ENCODE data around the gene CRTC1.

CRTC1 gene

DNA sequence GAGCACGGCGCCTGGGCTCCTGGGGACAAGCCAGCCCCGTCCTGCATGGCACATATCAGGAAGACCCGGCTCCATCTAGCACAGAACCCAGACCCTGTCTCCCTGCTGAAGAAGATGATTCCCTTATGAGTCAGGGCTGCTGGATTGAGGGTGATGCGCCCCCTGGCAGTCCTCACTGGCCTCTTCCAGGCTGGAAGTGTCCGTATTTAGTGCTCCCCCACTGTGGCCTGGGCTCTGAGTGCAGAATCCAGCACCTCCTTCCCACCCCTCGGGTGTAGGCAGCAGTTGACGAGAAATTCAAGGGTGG lies 92.8 kb downstream of the CRTC1 start:
- no peak for TF ChIP-seq ZFX (IDR thresholded peaks at IDR 0.05; ENCODE audit: borderline replicate concordance)
- TF ChIP-seq, protein P1, sequence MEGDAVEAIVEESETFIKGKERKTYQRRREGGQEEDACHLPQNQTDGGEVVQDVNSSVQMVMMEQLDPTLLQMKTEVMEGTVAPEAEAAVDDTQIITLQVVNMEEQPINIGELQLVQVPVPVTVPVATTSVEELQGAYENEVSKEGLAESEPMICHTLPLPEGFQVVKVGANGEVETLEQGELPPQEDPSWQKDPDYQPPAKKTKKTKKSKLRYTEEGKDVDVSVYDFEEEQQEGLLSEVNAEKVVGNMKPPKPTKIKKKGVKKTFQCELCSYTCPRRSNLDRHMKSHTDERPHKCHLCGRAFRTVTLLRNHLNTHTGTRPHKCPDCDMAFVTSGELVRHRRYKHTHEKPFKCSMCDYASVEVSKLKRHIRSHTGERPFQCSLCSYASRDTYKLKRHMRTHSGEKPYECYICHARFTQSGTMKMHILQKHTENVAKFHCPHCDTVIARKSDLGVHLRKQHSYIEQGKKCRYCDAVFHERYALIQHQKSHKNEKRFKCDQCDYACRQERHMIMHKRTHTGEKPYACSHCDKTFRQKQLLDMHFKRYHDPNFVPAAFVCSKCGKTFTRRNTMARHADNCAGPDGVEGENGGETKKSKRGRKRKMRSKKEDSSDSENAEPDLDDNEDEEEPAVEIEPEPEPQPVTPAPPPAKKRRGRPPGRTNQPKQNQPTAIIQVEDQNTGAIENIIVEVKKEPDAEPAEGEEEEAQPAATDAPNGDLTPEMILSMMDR (IDR thresholded peaks at IDR 0.05) = no peak
- H3K27ac ChIP-seq = no peak overlapping the region

DNA sequence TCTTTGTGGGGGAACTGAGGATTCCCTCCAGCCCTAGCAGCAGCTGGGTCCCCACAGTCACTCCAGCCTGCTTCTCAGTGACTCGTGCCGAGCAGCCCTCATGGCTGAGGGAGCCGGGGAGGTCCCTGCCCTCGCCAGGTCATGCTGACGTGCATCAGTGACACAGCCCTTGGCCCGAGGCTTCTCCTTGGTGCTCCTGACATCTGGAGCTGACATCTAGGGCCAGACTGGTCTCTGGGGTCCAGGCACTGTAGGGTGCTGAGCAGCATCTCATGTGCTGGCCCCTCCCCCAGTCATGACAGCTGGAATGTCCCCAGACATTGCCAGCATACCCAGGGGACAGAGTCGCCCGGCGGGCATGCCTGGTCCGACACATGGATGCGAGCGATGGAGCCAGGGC lies 93.3 kb downstream of the CRTC1 start:
- TF ChIP-seq, protein P1 (IDR thresholded peaks at IDR 0.05) = no peak
- TF ChIP-seq ZFX (IDR thresholded peaks at IDR 0.05; ENCODE audit: borderline replicate concordance) = no peak
- no peak overlapping the region for H3K27ac ChIP-seq

- TF ChIP-seq, protein P1 (IDR thresholded peaks at IDR 0.05) = no peak
- no peak for TF ChIP-seq ZFX (IDR thresholded peaks at IDR 0.05; ENCODE audit: borderline replicate concordance)
- no peak overlapping the region for H3K27ac ChIP-seq
Measured at GRCh38 chr19:18777301-18778075, 94.0 kb downstream of the CRTC1 start.

DNA sequence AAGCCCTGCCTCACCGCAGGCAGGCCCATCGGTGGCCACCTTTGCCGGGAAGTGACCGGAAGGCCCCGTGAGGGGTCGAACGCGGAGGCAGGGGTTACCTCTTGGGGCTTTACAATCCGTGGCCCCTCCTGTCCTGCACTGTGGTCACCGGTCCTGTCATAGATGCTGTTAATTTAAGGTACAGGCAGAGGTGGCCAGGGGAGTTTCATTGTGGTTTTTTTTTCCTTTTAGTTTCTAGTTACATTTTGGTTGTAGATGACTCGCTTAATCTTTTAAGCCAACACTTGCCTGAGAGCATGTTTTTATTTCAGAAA lies 94.6 kb downstream of the CRTC1 start:
- TF ChIP-seq, protein P1 (IDR thresholded peaks at IDR 0.05) = no peak
- no peak for TF ChIP-seq ZFX (IDR thresholded peaks at IDR 0.05; ENCODE audit: borderline replicate concordance)
- no peak overlapping the region for H3K27ac ChIP-seq

DNA sequence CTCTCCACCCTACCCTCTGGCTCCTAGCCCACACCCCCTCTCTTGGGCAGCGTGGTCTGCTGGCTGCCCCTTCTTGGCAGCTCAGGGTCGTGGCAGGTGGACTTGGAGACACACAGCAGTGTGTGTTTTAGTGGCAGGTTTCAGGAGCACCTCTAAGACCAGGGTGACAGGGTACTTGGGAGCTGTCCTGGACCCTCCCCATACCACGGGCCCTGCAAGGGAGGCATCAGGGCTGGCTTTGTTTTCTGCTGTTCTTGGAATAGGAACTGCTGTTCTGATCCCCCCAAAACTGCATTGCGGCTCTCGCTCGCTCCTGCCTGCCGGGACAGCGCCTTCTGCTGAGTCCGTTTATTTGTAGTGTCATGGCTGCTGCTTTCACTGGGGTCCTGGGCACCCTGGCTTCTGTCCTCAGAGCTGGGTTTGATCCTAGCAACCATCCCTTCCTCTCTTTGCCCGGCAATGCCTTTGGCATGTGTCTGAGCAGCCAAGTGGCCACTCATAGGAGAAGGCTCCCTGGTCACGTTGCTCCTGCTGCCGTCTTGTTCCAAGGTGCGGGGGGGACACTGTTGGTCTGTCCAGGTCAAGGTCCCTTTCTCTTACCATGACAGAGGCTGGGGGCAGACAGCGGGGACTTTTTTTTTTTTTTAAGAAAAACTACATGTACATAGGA lies 95.5 kb downstream of the CRTC1 start:
- H3K27ac ChIP-seq = no peak overlapping the region
- TF ChIP-seq, protein P1 (IDR thresholded peaks at IDR 0.05) = no peak
- TF ChIP-seq ZFX (IDR thresholded peaks at IDR 0.05; ENCODE audit: borderline replicate concordance) = no peak

- TF ChIP-seq ZFX (IDR thresholded peaks at IDR 0.05; ENCODE audit: borderline replicate concordance) = no peak
- TF ChIP-seq, protein P1 (IDR thresholded peaks at IDR 0.05) = no peak
- H3K27ac ChIP-seq = no peak overlapping the region
Measured at GRCh38 chr19:18780081-18780480, 96.6 kb downstream of the CRTC1 start.

DNA sequence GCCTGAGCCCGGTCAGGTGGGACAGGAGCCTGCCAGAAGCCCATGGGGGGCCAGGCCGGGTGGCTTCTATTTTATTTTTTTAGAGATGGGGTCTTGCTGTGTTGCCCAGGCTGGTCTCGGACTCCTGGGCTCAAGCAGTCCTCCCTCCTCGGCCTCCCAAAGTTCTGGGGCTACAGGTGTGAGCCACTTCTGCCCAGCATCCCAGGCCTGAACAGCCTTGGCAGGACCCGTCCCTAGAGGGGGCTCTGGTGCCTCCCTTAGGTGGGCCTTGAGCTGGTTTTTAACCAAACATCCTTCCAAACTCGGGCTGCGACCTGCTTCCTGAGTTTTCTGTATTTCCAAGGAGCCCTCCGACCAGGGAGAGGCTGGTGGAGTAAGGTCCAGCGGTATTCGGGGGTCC lies 97.2 kb downstream of the CRTC1 start:
- no peak overlapping the region for H3K27ac ChIP-seq
- TF ChIP-seq, protein P1 (IDR thresholded peaks at IDR 0.05) = no peak
- TF ChIP-seq ZFX (IDR thresholded peaks at IDR 0.05; ENCODE audit: borderline replicate concordance) = no peak
